Measurements from ENCODE around the gene COBL.

Gene COBL, protein sequence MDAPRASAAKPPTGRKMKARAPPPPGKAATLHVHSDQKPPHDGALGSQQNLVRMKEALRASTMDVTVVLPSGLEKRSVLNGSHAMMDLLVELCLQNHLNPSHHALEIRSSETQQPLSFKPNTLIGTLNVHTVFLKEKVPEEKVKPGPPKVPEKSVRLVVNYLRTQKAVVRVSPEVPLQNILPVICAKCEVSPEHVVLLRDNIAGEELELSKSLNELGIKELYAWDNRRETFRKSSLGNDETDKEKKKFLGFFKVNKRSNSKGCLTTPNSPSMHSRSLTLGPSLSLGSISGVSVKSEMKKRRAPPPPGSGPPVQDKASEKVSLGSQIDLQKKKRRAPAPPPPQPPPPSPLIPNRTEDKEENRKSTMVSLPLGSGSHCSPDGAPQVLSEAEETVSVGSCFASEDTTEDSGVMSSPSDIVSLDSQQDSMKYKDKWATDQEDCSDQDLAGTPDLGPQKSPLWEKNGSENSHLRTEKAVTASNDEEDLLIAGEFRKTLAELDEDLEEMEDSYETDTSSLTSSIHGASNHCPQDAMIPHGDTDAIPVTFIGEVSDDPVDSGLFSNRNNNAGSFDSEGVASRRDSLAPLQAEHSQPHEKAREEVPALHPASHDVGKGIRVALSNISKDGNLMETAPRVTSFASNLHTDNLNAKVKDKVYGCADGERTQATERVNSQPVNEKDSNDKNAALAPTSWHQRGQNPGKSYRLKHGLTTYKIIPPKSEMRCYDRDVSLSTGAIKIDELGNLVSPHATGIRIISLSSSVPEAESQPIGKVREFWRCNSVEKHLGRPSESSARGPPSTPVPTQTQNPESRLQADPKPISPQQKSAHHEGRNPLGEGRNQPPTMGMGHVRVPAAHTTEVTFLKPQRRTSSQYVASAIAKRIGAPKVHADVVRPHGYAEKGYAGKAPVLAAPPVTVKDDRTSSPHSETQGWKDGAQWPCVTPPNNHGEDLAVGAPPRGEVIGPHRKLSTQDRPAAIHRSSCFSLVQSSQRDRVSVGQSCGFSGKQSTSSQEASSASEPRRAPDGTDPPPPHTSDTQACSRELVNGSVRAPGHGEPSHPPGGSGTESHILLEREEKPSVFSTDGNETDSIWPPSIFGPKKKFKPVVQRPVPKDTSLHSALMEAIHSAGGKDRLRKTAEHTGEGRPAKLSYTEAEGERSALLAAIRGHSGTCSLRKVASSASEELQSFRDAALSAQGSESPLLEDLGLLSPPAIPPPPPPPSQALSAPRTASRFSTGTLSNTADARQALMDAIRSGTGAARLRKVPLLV

DNA sequence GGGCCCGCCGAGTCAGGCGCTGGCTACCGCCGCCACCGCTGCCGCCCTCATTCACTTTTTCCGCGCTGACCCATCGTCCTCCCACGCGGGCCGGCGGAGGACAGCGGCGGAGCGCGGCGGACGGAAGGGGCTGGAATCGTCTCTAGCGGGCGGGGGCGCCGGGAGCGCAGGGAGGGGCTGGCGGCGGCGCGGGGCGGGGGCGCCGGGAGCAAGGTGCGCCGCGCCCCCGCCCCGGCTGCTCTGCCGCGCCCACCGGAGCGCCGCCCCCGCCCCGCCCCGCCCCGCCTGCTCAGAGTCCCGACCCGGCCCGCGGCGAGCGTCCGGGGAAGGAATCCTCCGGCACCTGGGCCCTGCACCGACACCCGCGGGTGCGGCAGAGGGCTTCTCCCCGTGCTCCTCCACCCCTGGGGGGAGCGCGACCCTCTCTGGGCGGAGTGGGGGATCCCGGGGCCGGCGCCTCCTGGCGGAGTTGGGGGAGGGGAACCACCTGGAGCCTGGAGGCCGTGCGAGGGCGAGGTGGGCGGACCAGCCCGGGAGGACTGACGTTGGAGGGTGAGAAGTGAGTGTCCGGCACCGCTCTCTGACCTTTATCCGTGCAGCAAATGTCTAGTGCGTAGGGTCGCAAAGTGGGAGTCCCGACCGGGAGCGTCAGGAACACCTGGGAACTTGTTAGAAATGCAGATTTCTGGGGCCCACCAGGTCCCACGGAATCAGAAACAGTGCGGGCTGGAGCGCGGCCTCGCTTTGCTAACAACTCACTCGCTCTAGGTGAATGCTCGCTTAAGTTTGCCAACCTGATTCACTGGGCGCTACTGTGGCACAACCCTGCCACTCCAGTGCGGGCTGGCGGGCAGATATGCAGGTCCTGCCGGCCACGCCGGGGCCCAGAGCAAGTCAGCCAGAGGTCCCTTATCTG, at the start of gene COBL:
Gene COBL (minus strand): TSS at position 144 of the 916 bp plus-strand sequence. CDS start 176 bp downstream, outside the sequence.
- no peak for DNase-seq

DNA sequence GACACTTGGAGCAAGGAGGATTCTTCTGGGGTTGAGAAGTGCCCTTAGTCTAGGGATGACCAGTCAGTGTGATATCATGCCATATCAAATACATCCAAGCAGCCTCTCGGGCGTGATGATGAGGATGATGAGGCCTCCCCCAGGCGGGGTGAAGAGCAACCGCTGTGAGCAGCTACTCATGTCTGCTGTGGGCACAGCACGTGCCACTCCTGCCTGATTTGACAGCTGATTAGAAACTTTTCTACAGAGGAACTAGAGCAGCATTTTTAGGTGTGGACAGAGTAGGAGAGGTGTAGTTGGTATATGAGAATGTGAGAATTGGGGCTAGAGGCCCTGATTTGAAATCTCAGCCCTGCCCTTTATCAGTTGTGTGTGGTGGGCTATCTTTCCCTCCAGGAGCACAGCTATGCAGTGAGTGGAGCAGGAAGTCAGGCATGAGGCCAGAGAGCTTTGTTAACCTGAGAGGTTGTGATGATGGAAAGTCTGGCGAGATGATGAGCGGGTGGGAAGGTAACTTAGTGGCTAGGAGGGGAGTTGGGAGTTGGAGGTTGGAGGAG, 49.6 kb upstream of the COBL start:
- DNase-seq = no peak

DNA sequence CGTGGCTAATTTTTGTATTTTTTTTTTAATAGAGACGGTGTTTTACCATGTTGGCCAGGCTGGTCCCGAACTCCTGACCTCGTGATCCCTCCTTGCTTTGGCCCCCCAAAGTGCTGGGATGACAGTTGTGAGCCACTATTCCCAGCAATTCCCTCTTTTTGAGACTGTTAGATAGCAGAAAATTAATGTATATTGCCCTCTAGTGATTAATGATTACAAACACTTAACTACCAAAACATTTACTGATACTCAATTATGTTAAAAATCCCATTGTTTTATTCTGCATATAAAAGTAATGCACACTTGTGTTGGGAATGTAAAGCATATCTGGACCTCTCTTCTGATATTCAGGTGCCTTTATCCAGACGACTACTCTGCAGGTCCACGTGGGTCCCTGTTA, 41.2 kb upstream of the COBL start:
- no peak for DNase-seq

DNA sequence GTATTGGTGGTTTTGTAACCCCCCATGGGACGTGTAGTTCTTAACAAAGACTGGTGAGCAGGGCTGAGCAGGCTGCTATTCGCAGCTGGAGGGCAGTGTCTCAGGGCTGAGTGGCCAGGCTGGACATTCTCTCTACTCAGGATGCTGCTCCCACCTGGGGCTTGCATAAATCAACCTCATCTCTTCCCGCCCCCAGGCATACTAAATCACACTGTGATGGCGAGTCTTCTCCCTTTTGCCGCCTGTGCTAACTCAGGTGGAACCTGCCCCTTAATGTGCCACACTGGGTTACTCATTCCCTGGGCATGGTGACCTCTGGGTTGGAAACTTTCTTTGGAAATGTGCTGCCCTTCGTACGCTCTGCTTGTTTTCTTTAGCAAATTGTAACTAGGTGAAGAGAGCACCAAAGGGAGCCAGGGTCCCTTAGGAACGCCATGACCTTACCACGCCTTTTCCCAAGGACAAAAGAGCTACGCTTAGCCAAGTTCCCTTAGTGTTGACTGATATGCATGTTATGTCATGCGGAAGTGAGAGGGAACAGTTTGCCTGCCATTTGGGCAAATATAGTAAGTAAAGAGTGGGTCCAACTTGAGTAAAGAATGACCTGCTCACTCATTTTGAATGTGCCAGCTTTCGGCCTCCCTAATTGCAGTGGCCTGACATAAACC, 40.4 kb upstream of the COBL start:
- DNase-seq = no peak

DNA sequence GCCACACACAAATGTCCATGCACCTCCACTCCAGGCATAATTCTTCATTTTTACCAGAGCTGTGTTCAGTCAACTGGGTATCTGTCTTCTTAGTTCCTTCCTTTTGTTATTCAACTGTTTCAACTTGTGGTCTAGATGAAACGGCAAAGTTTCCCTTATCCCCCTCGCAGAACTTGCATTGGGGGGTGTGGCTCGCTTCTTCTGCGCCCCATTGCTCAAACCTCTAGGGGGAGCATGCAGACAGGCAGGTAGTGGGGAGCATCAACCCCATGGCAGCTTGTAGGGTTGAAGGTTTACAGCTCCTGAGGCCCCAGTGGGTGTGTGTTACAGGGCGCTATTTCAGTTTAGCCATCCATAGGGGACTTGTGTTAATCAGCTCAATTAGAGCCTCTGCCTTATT, 38.3 kb upstream of the COBL start:
- DNase-seq = no peak

DNA sequence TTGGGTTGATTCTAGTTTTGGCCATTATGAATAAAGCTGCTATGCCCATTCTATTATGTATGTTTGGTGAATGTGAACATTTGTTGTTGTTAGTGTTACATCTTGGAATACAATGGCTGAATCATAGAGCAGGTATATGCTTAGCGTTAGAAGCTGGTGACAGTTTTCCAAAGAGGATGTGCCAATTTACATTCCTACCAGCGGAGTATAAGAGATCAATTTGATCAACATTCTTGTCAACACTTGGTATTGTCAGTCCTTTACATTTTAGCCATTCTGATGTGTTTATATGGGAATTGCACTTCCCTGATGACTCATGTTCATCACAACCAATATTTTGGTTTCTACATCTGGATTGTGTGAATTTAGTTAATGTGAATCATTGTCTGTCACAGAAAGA, 37.8 kb upstream of the COBL start:
- DNase-seq = no peak

DNA sequence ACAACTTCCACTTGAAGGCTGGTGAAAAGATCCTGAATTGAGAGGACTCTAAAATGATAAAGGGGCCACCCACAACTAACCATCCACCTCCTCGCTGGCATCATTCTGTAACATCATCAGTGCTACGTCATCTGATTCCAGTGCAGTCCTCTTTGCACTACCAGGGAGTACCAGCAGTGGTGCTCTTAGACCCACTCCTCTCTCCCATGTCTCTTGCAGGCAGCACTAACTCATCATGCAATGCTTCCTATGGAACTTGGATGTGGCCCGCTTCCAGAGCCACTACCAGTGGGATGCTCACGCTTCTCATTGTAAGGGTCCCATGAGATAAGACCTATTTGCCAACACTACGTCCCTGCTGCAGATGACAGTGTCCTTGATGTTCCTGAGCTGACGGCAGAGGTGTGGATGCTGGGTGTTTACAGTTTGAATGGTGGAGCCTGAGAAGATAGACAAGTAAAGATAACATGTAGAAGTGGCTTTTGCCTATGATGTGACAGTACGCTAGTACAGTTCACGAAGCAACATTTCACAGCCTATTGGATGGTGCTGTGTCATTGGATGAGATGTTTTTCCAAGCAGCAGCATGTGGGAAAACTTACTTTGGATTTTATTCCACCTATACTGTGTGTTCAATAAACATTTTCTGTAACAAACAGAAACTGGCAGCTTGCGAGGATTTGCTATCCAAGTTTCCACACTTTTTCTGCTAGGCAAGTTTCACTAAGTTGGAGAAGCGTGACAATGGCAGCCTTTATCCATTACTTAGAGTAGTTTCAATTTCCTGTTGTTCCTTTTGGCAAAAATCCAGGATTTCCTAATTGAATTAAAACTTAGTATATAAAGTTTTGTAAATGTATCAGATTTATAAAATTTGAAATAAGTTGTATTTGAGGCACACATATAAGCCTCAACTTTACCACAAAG, 35.8 kb upstream of the COBL start:
- DNase-seq = no peak

DNA sequence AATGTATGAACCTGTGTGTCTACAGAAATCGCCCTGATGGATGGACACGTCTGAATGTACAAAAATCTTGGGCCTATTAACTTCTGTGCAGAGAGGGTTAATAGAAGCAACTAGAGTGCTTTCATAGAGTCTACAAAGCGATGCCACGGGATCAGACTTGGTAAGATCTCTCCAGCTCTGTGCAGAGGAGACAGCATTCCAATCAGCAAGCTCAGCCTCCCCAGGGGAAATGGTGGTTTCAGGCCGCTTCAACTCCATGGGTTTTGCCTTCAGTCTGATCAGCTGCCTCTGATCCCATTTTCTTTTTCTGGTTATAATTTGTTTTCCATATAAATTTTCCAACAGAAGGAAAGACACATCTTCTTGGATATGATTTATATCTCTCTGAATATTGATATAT, 35.1 kb upstream of the COBL start:
- DNase-seq = no peak

DNA sequence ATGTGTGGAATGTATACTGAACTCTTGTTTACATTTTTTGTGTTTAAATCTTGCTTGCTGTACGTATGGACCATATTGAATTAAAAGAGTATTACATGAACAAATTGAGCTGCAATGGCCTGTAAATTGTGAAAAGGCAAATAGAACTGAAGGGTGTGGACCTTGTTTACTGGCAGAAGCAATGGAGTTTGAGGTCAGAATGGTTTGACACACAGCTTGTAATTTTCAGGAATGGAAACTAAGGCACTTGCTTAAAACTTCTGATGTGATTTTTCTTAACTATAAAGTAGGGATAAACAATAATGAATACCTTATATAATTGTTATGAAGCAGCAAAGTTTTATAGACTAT, 33.9 kb upstream of the COBL start:
- no peak for DNase-seq

DNA sequence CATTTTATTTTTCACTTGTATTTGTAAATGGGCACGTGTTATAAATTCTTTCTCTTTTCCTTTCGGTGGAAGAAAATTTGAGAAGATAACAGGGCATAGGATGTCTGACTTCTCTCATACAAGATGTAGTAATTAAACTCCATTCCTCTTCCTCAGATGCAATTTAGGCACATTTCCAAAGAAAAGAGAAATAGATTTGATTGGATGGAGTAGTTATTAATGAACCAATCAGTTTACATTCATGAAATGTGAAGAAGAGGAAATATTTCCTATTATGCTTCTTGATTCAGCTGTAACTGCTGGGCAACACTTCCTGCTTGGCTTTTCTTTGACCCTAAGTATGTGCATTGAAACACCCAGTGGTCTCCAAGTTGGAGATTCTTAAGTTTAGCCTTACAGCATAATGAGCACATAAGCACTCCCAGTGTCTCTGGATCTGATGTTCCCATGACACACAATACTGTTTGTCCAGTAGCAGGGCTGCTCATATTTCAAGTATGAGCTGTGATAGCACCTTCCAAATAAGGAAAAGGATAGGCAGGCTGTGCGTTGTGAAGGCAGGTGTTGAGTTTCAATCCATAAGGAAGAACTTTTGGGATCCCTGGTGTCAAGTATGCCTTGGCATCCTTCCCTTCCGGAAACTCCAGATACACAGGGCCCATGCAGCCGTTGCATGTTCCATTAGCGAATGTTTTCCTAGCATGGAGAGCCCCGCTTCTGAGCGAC, 33.4 kb upstream of the COBL start:
- DNase-seq = no peak

DNA sequence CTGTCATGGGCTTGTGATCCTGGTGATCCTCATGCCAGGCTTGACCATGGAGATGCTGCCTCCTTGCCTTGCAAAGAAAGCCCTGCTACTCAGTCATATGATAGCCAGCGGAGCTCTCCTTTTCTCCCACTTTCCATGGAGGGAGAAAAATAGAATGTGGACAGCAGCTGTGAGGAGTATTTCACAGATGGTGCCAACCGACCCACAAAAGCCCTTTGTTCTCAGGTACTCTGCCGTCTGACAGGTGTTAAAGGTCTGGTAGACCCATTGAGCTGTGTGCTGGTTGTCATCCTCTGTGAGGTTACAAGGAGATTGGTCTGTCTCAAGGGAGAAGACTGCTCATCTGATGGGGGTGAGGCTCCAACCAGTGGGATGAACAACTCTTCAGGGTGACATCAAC, 29.5 kb upstream of the COBL start:
- DNase-seq = no peak

DNA sequence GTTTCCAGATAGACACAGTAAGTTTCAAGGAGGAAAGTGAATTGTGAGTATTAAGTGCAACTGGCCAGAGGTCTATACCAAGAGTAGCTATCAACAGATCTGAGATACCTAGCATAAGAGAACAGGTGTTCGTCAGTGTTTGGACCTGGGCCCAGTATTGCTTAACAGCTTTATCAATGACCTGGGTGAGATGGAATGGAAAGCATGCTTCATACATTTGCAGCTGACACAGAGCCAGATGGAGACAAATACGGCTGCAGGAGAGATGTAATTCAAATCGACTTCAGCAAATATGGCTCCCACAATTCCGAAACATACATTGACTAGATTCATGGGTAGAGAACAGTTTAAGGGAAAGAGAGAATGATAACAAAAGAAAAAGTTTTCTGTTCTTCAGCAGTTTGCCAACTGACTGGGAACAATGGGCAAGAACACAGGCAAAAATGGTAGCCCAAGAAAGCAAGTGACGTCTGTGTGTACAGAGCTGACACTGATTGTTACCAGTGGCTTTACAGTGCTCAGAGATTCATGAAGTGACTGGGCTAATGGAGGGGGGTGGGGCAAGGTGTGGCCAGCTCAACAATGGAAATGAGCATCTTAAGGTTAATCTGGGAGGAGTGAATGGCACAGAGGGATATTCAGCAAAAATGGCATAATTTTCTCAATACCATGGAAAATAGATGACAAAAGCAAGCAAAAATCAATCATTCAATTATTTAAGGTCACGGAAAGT, 28.0 kb upstream of the COBL start:
- no peak for DNase-seq

DNA sequence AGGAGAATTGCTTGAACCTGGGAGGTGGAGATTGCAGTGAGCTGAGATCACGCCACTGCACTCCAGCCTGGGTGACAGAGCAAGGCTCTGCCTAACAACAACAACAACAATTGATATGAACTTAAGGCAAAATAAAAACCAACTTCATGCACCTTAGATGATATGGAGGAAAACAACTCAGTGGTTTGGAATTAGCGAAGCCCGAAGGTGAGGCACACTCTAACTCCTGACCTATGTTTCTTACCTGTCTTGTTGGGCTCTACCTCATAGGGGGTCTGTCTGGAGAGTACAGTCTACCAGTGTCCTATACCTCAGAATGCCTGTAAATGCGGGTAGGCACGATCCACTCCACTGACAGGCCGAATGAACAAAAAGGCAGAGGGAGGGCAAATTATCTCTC, 24.3 kb upstream of the COBL start:
- DNase-seq = no peak

DNA sequence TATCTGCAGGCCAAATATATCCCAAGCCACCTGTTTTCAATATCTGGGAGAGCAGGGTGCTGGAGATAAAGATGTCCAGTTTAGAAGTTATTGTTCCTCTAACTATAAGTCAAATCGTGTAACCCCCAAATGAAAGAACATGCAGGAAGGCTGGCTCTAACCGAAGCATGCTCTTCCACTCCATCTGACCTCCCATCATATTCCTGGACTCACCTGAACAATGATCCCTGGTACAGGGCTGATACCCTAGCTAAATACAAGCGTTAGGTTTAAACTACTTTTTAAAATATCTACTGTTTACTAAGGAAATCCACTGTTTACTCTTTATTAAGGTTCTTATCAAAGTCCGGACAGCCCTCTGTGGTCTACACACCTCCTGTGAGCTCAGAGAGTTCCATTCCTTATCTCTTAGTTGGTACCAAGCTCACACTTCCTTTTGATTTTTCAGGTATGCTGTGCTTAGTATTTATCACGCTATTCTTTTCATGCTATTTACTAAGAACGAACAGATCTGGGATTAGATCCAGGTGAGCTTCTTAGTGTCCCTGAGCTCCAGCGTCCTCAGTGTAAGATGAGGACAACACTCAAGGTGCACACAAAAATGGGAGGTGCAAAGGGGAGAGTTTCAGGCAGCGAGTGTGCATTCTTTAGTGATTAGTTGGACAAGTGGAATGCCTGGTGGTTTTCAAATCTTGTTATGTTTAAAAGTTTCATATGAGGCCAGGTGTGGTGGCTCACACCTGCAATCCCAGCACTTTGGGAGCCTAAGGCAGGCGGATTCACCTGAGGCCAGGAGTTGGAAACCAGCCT, 23.6 kb upstream of the COBL start:
- no peak for DNase-seq

DNA sequence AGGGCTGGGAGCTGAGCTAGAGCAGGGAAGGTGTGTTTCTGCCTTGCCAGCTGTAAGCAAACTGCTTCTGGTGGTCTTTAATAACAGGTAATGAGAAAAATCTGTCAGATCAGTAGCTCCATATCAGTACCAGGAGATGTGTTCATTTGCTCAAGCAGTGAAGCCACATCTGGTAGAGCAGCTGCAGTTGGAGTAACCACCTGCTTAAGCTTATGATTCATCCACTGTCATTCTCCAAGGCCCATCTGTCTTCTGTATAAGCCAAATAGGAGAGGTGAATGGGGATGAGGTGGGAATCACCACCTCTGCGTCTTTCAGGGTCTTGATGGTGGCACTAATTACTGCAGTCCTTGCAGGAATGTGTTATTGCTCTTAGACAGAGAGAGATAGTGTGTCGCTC, 18.4 kb upstream of the COBL start:
- DNase-seq = no peak

DNA sequence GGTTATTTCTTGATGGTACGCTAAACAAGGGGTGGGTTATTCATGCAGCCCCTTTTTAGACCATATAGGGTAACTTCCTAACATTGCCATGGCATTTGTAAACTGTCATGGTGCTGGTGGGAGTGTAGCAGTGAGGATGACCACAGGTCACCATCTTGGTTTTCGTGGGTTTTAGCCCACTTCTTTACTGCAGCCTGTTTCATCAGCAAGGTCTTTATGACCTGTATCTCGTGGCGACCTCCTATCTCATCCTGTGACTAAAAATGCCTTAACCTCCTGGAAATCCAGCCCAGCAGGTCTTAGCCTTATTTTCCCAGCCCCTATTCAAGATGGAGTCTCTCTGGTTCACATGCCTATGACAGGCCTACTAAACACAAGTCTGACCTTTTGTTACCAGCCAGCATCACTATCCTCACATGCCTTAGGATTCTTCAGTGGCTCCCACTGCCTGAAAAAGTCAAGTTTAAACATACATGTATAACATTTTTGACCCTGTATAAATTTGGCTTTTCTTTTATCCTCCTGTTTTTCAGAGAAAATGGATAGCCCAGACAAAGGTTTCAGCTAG, 13.2 kb upstream of the COBL start:
- DNase-seq = no peak

DNA sequence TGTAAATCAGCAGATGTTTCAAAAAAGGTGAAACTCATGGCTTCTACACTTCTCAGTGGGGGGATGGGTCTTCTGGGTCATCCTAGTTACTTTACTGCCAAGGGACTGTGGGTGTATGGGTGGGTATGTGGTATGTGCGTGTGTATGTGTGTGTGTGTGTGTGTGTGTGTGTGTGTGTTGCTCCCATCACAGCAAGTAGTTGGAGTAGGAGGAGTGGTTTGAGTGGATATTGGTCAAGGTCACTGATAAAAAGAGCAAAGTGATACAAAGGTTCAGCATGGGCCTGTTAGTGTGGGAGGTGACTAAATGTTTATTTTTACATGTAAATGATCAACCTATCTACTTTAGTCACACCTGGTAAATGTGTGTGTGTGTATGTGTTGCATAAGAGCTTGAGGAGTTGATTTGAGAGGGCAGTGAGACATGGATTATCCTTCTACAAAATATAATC, 11.8 kb upstream of the COBL start:
- no peak for DNase-seq

Measured in CD4-positive, alpha-beta T cell treated with Interferon gamma for 1 hour (primary cell).